Hepatocyte (in vitro differentiated cells): Measurements from ENCODE around the gene TREM1. TPM values are rescaled to one million over a fixed set of nuclear protein-coding genes. Genes with fewer than 3 reads are reported as not detected.

Source experiments
- DNase-seq: peaks from one replicate; pipeline ENCODE4 v3.0.0-alpha.2; 2016; ENCODE audit warnings: low spot score
- H2AFZ ChIP-seq: fragments of 200-600 bp; sonication (generic); 2 replicates; pipeline ENCODE4 v1.6.0; 2016; ENCODE audit warnings: antibody characterized with exemption, mild to moderate bottlenecking
- H3K27ac ChIP-seq: fragments of 200-600 bp; sonication (generic); 2 replicates; pipeline ENCODE4 v1.5.1; 2016; ENCODE audit warnings: mild to moderate bottlenecking
- H3K27me3 ChIP-seq: fragments of 200-600 bp; sonication (generic); 2 replicates; pipeline ENCODE4 v1.6.1; 2016
- H3K36me3 ChIP-seq: fragments of 200-600 bp; sonication (generic); replicated peaks from 2 replicates; pipeline ENCODE4 v1.5.1; 2016; ENCODE audit warnings: low read depth; ENCODE audit not compliant: insufficient read depth
- H3K4me1 ChIP-seq: fragments of 200-600 bp; sonication (generic); 2 replicates; pipeline ENCODE4 v1.5.1; 2016; ENCODE audit warnings: mild to moderate bottlenecking, moderate library complexity; ENCODE audit not compliant: insufficient read depth
- H3K4me2 ChIP-seq: fragments of 200-600 bp; sonication (generic); 2 replicates; pipeline ENCODE4 v1.6.0; 2016
- H3K4me3 ChIP-seq: fragments of 200-600 bp; sonication (generic); 2 replicates; pipeline ENCODE4 v1.5.1; 2016; ENCODE audit warnings: mild to moderate bottlenecking
- H3K79me2 ChIP-seq: fragments of 200-600 bp; sonication (generic); 2 replicates; pipeline ENCODE4 v1.6.0; 2017; ENCODE audit warnings: mild to moderate bottlenecking
- H3K9me2 ChIP-seq: fragments of 200-600 bp; sonication (generic); replicated peaks from 2 replicates; pipeline ENCODE4 v1.6.0; 2017; ENCODE audit warnings: mild to moderate bottlenecking; ENCODE audit not compliant: insufficient read depth
- H3K9me3 ChIP-seq: fragments of 200-600 bp; sonication (generic); 2 replicates; pipeline ENCODE4 v1.5.1; 2016; ENCODE audit warnings: low read depth, mild to moderate bottlenecking
- H4K20me1 ChIP-seq: fragments of 200-600 bp; sonication (generic); 2 replicates; pipeline ENCODE4 v1.6.0; 2016; ENCODE audit warnings: mild to moderate bottlenecking; ENCODE audit not compliant: insufficient read depth, poor library complexity, severe bottlenecking
- EZH2 ChIP-seq: fragments of 200-600 bp; sonication (generic); IDR thresholded peaks from 2 replicates; pipeline ENCODE4 v1.6.1; 2016; ENCODE audit warnings: antibody characterized with exemption, mild to moderate bottlenecking, borderline replicate concordance
- EZH2phosphoT487 ChIP-seq: fragments of 200-600 bp; sonication (generic); IDR thresholded peaks from one replicate; pipeline ENCODE4 v1.6.1; 2018; ENCODE audit warnings: antibody characterized with exemption, mild to moderate bottlenecking, low read depth, moderate library complexity; ENCODE audit not compliant: unreplicated experiment, severe bottlenecking
- whole genome bisulfite sequencing: methylation state at CpG from one replicate; pipeline ENCODE4 v1.1.6; 2016; ENCODE audit warnings: low lambda C conversion rate; ENCODE audit errors: missing lambda C conversion rate; 5-methylcytosine and 5-hydroxymethylcytosine counted together
- polyA plus RNA-seq: library from polyadenylated mRNA; unstranded; fragments of >200 nt; fragmentation: Nextera tagmentation; extraction: Ambion mirVana; gene quantifications from 2 replicates; pipeline ENCODE4 v1.2.1, GENCODE V29; 2016
- total RNA-seq: library from RNA; depleted of rRNA; stranded (reverse); fragments of >200 nt; gene quantifications from 2 replicates; pipeline ENCODE4 v1.2.3, GENCODE V29; 2014
- TF ChIP-seq, protein P1 (sequence below): fragments of 200-600 bp; sonication (generic); IDR thresholded peaks from 2 replicates; pipeline ENCODE4 v1.5.1; 2016; ENCODE audit warnings: antibody characterized with exemption, mild to moderate bottlenecking; ENCODE audit not compliant: poor library complexity

Gene TREM1
- 0.63 and 0.84 TPM in 2 replicates for total RNA-seq
- 2.3 and 2.8 TPM in 2 replicates for polyA plus RNA-seq

- Histone ChIP-seq H3K4me1 (peaks cover 3% of the 10 kb centered on the region), H3K27ac (peak within 1 kb of the TSS; percentile 64), H3K36me3 (no peaks in the 10 kb centered on the region), H3K4me2 (no peak within 1 kb of the TSS), H2AFZ (no peak within 1 kb of the TSS), H4K20me1 (no peaks in the 10 kb centered on the region), H3K4me3 (no peak within 1 kb of the TSS), H3K9me2 (no peaks in the 10 kb centered on the region), H3K27me3 (no peaks in the 10 kb centered on the region), H3K79me2 (no peaks in the 10 kb centered on the region), H3K9me3 (no peaks in the 10 kb centered on the region)
- 75% methylated on average over 8 of the region's 8 CpGs for WGBS
- DNase-seq: peak; percentile 49
- TF ChIP-seq, protein P1, sequence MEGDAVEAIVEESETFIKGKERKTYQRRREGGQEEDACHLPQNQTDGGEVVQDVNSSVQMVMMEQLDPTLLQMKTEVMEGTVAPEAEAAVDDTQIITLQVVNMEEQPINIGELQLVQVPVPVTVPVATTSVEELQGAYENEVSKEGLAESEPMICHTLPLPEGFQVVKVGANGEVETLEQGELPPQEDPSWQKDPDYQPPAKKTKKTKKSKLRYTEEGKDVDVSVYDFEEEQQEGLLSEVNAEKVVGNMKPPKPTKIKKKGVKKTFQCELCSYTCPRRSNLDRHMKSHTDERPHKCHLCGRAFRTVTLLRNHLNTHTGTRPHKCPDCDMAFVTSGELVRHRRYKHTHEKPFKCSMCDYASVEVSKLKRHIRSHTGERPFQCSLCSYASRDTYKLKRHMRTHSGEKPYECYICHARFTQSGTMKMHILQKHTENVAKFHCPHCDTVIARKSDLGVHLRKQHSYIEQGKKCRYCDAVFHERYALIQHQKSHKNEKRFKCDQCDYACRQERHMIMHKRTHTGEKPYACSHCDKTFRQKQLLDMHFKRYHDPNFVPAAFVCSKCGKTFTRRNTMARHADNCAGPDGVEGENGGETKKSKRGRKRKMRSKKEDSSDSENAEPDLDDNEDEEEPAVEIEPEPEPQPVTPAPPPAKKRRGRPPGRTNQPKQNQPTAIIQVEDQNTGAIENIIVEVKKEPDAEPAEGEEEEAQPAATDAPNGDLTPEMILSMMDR: no peak
- TF ChIP-seq EZH2 (no peak), EZH2phosphoT487 (no peak)
These were observed at the start of gene TREM1 for GRCh38 chr6:41286544-41287346. Gene TREM1, minus strand, starts transcription at chr6:41286682. Its CDS starts 27 bp downstream, at chr6:41286655.

DNA sequence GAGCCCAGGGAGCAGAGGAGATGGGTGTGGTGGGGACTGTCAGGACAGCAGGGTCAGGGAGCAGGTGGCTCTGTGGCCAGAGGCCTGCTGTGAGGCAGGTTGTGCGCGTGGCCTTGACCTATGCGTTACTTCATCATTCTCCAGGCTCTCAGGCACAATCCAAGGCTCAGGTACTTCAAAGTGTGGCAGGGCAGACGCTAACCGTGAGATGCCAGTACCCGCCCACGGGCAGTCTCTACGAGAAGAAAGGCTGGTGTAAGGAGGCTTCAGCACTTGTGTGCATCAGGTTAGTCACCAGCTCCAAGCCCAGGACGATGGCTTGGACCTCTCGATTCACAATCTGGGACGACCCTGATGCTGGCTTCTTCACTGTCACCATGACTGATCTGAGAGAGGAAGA, 49.5 kb upstream of the TREM1 start:
- no peak overlapping the region for H3K27ac ChIP-seq
- no peaks in the 10 kb centered on the region for H4K20me1 ChIP-seq
- H3K4me2 ChIP-seq: no peak overlapping the region
- no peaks in the 10 kb centered on the region for H3K9me2 ChIP-seq
- H2AFZ ChIP-seq: no peak overlapping the region
- H3K36me3 ChIP-seq: no peaks in the 10 kb centered on the region
- WGBS: 95% methylated on average over 11 of the region's 11 CpGs
- DNase-seq: no peak
- H3K9me3 ChIP-seq: no peaks in the 10 kb centered on the region
- H3K27me3 ChIP-seq: peaks cover 15% of the 10 kb centered on the region
- H3K79me2 ChIP-seq: no peaks in the 10 kb centered on the region
- no peaks in the 10 kb centered on the region for H3K4me1 ChIP-seq
- TF ChIP-seq, protein P1: no peak
- TF ChIP-seq EZH2phosphoT487 (no peak), EZH2 (no peak)
- H3K4me3 ChIP-seq: no peak overlapping the region

GRCh38 chr6:41335296-41335695, 48.8 kb upstream of the TREM1 start, which contains the start of gene NCR2:
Gene NCR2, plus strand, starts transcription at chr6:41335608. Its CDS starts 269 bp downstream, at chr6:41335877.
- no peak for DNase-seq
- Histone ChIP-seq H3K27me3 (peaks cover 15% of the 10 kb centered on the region), H4K20me1 (no peaks in the 10 kb centered on the region), H3K27ac (no peak within 1 kb of the TSS), H3K4me1 (no peaks in the 10 kb centered on the region), H3K4me3 (no peak within 1 kb of the TSS), H3K36me3 (no peaks in the 10 kb centered on the region), H3K4me2 (no peak within 1 kb of the TSS), H3K9me2 (no peaks in the 10 kb centered on the region), H2AFZ (no peak within 1 kb of the TSS), H3K79me2 (no peaks in the 10 kb centered on the region), H3K9me3 (no peaks in the 10 kb centered on the region)
- 89% methylated on average over 5 of the region's 5 CpGs for WGBS
- TF ChIP-seq, protein P1: no peak
- TF ChIP-seq EZH2phosphoT487 (no peak), EZH2 (no peak)
